GM12892 (cell line): Measurements from ENCODE around the gene CCS.

Experiments
- POLR2A ChIP-seq: IDR thresholded peaks from 2 replicates; pipeline ENCODE4 v1.6.1; 2011; ENCODE audit warnings: low read depth, low read length, control low read depth
- POLR2AphosphoS5 ChIP-seq: IDR thresholded peaks from 2 replicates; pipeline ENCODE4 v1.6.1; 2011; ENCODE audit warnings: low read depth, low read length, control low read depth

- TF ChIP-seq POLR2A, result no peak
- TF ChIP-seq POLR2AphosphoS5, result no peak
Measured at GRCh38 chr11:66568124-66568916, 24.7 kb upstream of the CCS start, which contains the start of gene CTSF.
